Stimulated activated naive B cell treated with anti-CD40 and anti-IgM and Interleukin-4, amounts not matched to agents 10 μg/mL and 1 μg/mL and 100 μg/mL, for 72 hours (primary cell): ENCODE measurements around the gene CEBPZOS.
A peak's percentile ranks its signal among the peaks of the same experiment; 100 is the strongest.

Experiments
- ATAC-seq, 2 donors: fragments of 150-1000 bp; cut with Tn5 transposase; replicated peaks; 2 replicates each; pipeline ENCODE4 v1.10.0; 2021; ENCODE audit warnings: moderate library complexity in 1 of 2
- DNase-seq: peaks from one replicate; pipeline ENCODE4 v3.0.0; 2021
- H3K27ac Mint-ChIP-seq: one replicate; pipeline ENCODE4 v1.8.0; 2022; ENCODE audit warnings: mild to moderate bottlenecking, mixed read lengths
- H3K27me3 Mint-ChIP-seq, 2 donors: one replicate each; pipeline ENCODE4 v1.8.0; 2022; ENCODE audit warnings: mixed read lengths in 2 of 2
- H3K36me3 Mint-ChIP-seq, 2 donors: one replicate each; pipeline ENCODE4 v1.8.0; 2022; ENCODE audit warnings: mixed read lengths in 2 of 2, mild to moderate bottlenecking in 1 of 2
- H3K4me1 Mint-ChIP-seq, 2 donors: one replicate each; pipeline ENCODE4 v1.8.0; 2022; ENCODE audit warnings: mixed read lengths in 2 of 2, mild to moderate bottlenecking in 1 of 2
- H3K4me3 Mint-ChIP-seq, 2 donors: one replicate each; pipeline ENCODE4 v1.8.0; 2022; ENCODE audit warnings: mild to moderate bottlenecking in 2 of 2, mixed read lengths in 2 of 2, moderate library complexity in 1 of 2
- H3K9me3 Mint-ChIP-seq, 2 donors: one replicate each; pipeline ENCODE4 v1.8.0; 2022; ENCODE audit warnings: mixed read lengths in 2 of 2, mild to moderate bottlenecking in 1 of 2

The CEBPZOS gene

GRCh38 chr2:37196320-37197195, at the start of gene CEBPZOS:
Gene CEBPZOS, plus strand, starts transcription at chr2:37196496. Its CDS starts 3,209 bp downstream, at chr2:37199705.
- DNase-seq (peak; percentile 83), ATAC-seq (peak; percentile 83 to 90)
- peak within 1 kb of the TSS; percentile 96 for H3K27ac Mint-ChIP-seq
- no peaks in the 10 kb centered on the region for H3K9me3 Mint-ChIP-seq
- H3K36me3 Mint-ChIP-seq, result peaks cover 7 to 10% of the 10 kb centered on the region in 2 donors
- H3K4me1 Mint-ChIP-seq, result peaks cover 8 to 20% of the 10 kb centered on the region in 2 donors
- H3K27me3 Mint-ChIP-seq, result no peaks in the 10 kb centered on the region
- H3K4me3 Mint-ChIP-seq, result peak within 1 kb of the TSS; percentile 90 to 96

GRCh38 chr2:37148325-37148724, 48.0 kb upstream of the CEBPZOS start:
- no peaks in the 10 kb centered on the region for H3K27me3 Mint-ChIP-seq
- peaks cover 0 to 3% of the 10 kb centered on the region in 2 donors for H3K9me3 Mint-ChIP-seq
- no peak for ATAC-seq
- peaks cover 16 to 30% of the 10 kb centered on the region in 2 donors for H3K4me1 Mint-ChIP-seq
- H3K4me3 Mint-ChIP-seq, result no peak overlapping the region
- peaks cover 31 to 48% of the 10 kb centered on the region in 2 donors for H3K36me3 Mint-ChIP-seq
- DNase-seq, result no peak
- no peak overlapping the region for H3K27ac Mint-ChIP-seq

DNA sequence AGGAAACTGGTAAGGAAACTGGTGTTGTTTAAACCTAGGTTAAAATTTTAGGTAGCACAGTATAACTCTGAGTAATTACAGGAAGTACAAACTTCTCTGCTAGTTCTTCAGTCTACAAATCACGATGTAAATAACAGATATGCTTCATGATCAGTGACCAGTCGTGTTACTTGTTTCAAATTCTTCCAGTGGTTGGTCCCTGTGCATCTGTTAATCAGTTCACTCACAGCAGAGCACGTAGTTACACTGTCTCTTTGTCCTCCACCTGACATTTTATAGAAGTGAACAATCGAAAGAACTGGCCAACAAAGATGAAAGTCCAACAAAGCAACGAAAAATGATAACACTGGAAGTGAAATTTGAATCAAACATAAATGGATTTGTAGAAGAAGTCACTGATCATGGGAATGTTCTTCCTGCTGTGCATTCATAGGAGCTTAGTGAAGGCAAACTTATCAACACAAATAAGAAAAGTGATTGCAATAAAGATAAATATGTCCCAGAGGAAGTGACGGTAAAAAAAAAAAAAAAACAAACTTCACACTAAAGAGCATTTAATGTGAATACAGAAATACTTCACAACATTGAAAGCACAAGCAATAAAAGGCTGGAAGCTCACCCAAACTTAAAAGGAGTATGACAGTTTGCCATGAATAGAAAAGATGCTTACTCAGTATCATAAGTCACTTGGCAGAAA, 46.5 kb upstream of the CEBPZOS start:
- peak; percentile 14 to 21 for ATAC-seq
- peaks cover 0 to 3% of the 10 kb centered on the region in 2 donors for H3K9me3 Mint-ChIP-seq
- peaks cover 33 to 56% of the 10 kb centered on the region in 2 donors for H3K36me3 Mint-ChIP-seq
- peaks cover 21 to 42% of the 10 kb centered on the region in 2 donors for H3K4me1 Mint-ChIP-seq
- no peak for DNase-seq
- H3K27ac Mint-ChIP-seq, result no peak overlapping the region
- H3K27me3 Mint-ChIP-seq, result no peaks in the 10 kb centered on the region
- no peak overlapping the region for H3K4me3 Mint-ChIP-seq

DNA sequence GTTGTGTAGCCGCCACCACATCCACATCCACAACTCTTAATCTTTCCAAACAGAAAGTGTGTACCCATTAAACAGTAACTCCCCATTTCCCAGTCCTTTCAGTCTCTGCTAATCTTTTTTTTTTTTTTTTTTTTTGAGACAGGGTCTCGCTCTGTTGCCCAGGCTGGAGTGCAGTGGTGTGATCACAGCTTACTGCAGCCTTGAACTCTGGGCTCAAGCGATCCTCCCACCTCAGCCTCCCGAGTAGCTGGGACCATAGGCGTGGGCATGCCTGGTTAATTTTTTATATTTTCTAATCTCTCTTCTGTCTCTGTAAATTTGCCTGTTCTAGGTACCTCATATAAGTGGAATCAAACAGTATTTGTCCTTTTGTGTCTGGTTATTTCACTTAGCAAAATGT, 43.1 kb upstream of the CEBPZOS start:
- DNase-seq (no peak), ATAC-seq (no peak)
- Mint-ChIP-seq H3K27me3 (no peaks in the 10 kb centered on the region), H3K4me3 (peak overlapping the region in 1 of 2 donors; percentile 19), H3K27ac (no peak overlapping the region), H3K4me1 (peaks cover 35 to 60% of the 10 kb centered on the region in 2 donors), H3K9me3 (peaks cover 0 to 3% of the 10 kb centered on the region in 2 donors), H3K36me3 (peaks cover 27 to 43% of the 10 kb centered on the region in 2 donors)

DNA sequence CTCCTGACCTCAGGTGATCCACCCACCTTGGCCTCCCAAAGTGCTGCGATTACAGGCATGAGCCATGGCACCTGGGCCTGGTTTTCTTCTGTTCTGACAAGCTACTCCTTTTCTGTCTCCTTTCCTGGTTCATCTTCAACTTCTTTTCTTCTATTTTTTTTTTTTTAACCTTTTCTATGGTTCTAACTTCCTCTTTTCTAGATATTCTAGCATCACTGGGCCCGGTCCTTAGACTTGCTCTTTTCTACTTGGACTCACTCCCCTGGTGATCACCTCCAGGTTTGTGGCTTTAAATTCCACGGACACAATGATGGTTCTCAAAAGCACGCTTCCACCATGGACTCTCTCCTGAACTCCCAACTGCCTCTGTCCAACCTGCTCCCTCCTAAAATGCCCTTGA, 41.5 kb upstream of the CEBPZOS start:
- H3K27ac Mint-ChIP-seq, result peak overlapping the region; percentile 79
- peak overlapping the region; percentile 2 to 8 for H3K4me3 Mint-ChIP-seq
- peaks cover 34 to 53% of the 10 kb centered on the region in 2 donors for H3K4me1 Mint-ChIP-seq
- DNase-seq (no peak), ATAC-seq (peak; percentile 45 to 55)
- peaks cover 19 to 32% of the 10 kb centered on the region in 2 donors for H3K36me3 Mint-ChIP-seq
- H3K9me3 Mint-ChIP-seq, result peaks cover 0 to 3% of the 10 kb centered on the region in 2 donors
- no peaks in the 10 kb centered on the region for H3K27me3 Mint-ChIP-seq

GRCh38 chr2:37156071-37156856, 40.0 kb upstream of the CEBPZOS start:
- H3K27me3 Mint-ChIP-seq, result no peaks in the 10 kb centered on the region
- DNase-seq, result peak; percentile 14
- peaks cover 32 to 51% of the 10 kb centered on the region in 2 donors for H3K4me1 Mint-ChIP-seq
- H3K4me3 Mint-ChIP-seq, result peak overlapping the region; percentile 86 to 88
- H3K27ac Mint-ChIP-seq, result peak overlapping the region; percentile 92
- peaks cover 0 to 3% of the 10 kb centered on the region in 2 donors for H3K9me3 Mint-ChIP-seq
- peaks cover 19 to 30% of the 10 kb centered on the region in 2 donors for H3K36me3 Mint-ChIP-seq
- peak; percentile 31 to 33 for ATAC-seq

GRCh38 chr2:37156857-37157714, 39.2 kb upstream of the CEBPZOS start, which contains the start of gene EIF2AK2:
Gene EIF2AK2, minus strand, starts transcription at chr2:37156980. Its CDS starts 9,174 bp downstream, at chr2:37147806.
- DNase-seq, result peak; percentile 79
- Mint-ChIP-seq H3K9me3 (peaks cover 0 to 3% of the 10 kb centered on the region in 2 donors), H3K36me3 (peaks cover 17 to 28% of the 10 kb centered on the region in 2 donors), H3K4me1 (peaks cover 32 to 51% of the 10 kb centered on the region in 2 donors), H3K27me3 (no peaks in the 10 kb centered on the region), H3K27ac (peak within 1 kb of the TSS; percentile 92), H3K4me3 (peak within 1 kb of the TSS; percentile 86 to 88)
- ATAC-seq, result peak; percentile 93

DNA sequence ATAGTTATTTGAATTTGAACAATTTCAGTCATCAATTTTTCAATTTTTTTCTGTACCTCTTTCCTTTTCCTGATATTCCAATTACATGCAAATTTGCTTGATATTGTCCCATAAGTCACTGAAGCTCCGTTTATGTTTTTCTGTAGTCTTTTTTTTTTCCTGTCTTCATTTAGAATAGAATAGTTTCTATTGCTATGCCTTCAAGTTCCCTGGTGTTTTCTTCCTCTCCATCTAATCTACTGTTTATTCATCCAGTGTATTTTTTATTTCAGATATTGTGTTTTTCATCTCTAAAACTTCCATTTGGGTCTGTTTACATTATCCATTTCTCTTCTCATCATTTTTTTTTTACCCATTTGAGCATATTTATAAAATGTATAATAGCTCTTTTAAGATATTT, 31.5 kb upstream of the CEBPZOS start:
- peaks cover 5 to 8% of the 10 kb centered on the region in 2 donors for H3K36me3 Mint-ChIP-seq
- no peak for DNase-seq
- ATAC-seq, result no peak
- H3K9me3 Mint-ChIP-seq, result peaks cover 9 to 11% of the 10 kb centered on the region in 2 donors
- no peak overlapping the region for H3K4me3 Mint-ChIP-seq
- no peaks in the 10 kb centered on the region for H3K27me3 Mint-ChIP-seq
- H3K27ac Mint-ChIP-seq, result no peak overlapping the region
- no peaks in the 10 kb centered on the region for H3K4me1 Mint-ChIP-seq

GRCh38 chr2:37167636-37168180, 28.6 kb upstream of the CEBPZOS start:
- DNase-seq (no peak), ATAC-seq (no peak)
- H3K9me3 Mint-ChIP-seq, result peaks cover 9 to 11% of the 10 kb centered on the region in 2 donors
- H3K36me3 Mint-ChIP-seq, result peaks cover 5 to 8% of the 10 kb centered on the region in 2 donors
- no peak overlapping the region for H3K4me3 Mint-ChIP-seq
- H3K27me3 Mint-ChIP-seq, result no peaks in the 10 kb centered on the region
- H3K27ac Mint-ChIP-seq, result no peak overlapping the region
- no peaks in the 10 kb centered on the region for H3K4me1 Mint-ChIP-seq

DNA sequence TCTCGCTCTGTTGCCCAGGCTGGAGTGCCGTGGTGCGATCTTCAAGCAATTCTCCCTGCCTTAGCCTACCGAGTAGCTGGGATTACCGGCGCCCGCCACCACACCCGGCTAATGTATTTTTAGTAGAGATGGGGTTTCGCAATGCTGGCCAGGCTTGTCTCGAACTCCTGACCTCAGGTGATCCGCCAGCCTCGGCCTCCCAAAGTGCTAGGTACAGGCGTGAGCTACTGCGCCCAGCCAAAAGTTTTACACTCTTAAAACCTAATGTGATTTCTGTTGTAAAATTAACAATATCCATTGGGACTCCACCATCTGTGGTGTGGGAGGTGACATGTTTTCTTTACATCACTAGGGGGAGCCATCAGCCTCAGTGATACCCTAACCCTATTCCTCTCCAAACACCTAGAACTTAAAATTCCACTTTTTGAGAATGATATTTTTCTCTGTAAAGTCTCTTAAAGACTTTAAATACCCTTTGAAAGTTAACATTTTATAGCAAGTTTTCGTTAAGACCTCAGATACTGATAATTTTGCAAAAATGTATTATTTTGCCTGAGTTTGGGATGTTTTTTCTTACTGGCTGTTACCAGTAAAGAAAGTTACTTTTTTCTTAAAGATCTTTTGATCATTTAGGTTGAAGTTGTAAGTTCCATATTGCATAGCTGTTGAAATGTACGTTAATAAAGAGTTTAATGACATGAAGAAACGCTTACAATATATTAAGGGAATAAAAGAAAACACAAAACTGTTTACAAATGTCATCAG, 27.9 kb upstream of the CEBPZOS start:
- H3K4me3 Mint-ChIP-seq, result no peak overlapping the region
- ATAC-seq (peak; percentile 84 to 87), DNase-seq (no peak)
- no peaks in the 10 kb centered on the region for H3K4me1 Mint-ChIP-seq
- H3K9me3 Mint-ChIP-seq, result peaks cover 9 to 11% of the 10 kb centered on the region in 2 donors
- no peaks in the 10 kb centered on the region for H3K27me3 Mint-ChIP-seq
- H3K36me3 Mint-ChIP-seq, result peaks cover 5 to 8% of the 10 kb centered on the region in 2 donors
- no peak overlapping the region for H3K27ac Mint-ChIP-seq

DNA sequence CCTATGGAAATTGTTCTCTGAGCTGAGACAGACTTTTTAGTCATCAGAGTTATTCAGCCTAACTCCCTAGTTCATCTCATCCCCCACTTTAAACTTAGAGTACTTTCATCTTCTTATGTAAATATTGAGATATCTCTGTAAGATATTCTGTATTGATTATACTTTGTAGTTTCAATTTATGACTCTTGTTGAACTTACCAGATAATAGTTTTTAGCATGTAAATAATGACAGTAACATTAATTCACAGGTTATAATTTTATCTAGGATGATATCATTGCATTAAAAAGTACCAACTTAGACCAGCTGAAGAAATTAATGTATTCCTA, 24.7 kb upstream of the CEBPZOS start:
- H3K4me1 Mint-ChIP-seq, result no peaks in the 10 kb centered on the region
- H3K36me3 Mint-ChIP-seq, result no peaks in the 10 kb centered on the region
- no peak for DNase-seq
- no peak overlapping the region for H3K4me3 Mint-ChIP-seq
- H3K9me3 Mint-ChIP-seq, result peaks cover under 1% of the 10 kb centered on the region in 2 donors
- H3K27me3 Mint-ChIP-seq, result peaks cover 0 to under 1% of the 10 kb centered on the region in 2 donors
- ATAC-seq, result no peak
- no peak overlapping the region for H3K27ac Mint-ChIP-seq

- H3K36me3 Mint-ChIP-seq, result no peaks in the 10 kb centered on the region
- H3K9me3 Mint-ChIP-seq, result no peaks in the 10 kb centered on the region
- ATAC-seq, result no peak
- H3K4me3 Mint-ChIP-seq, result no peak overlapping the region
- no peak overlapping the region for H3K27ac Mint-ChIP-seq
- peaks cover 0 to 4% of the 10 kb centered on the region in 2 donors for H3K27me3 Mint-ChIP-seq
- no peak for DNase-seq
- no peaks in the 10 kb centered on the region for H3K4me1 Mint-ChIP-seq
Measured at GRCh38 chr2:37173741-37174140, 22.6 kb upstream of the CEBPZOS start.
